HG03196 (cell line): ENCODE data around the gene FGD1.

Experiments used
- ATAC-seq: cut with Tn5 transposase; IDR thresholded peaks from one replicate; pipeline ENCODE4 v1.9.1; 2021; ENCODE audit not compliant: unreplicated experiment

FGD1 gene

DNA sequence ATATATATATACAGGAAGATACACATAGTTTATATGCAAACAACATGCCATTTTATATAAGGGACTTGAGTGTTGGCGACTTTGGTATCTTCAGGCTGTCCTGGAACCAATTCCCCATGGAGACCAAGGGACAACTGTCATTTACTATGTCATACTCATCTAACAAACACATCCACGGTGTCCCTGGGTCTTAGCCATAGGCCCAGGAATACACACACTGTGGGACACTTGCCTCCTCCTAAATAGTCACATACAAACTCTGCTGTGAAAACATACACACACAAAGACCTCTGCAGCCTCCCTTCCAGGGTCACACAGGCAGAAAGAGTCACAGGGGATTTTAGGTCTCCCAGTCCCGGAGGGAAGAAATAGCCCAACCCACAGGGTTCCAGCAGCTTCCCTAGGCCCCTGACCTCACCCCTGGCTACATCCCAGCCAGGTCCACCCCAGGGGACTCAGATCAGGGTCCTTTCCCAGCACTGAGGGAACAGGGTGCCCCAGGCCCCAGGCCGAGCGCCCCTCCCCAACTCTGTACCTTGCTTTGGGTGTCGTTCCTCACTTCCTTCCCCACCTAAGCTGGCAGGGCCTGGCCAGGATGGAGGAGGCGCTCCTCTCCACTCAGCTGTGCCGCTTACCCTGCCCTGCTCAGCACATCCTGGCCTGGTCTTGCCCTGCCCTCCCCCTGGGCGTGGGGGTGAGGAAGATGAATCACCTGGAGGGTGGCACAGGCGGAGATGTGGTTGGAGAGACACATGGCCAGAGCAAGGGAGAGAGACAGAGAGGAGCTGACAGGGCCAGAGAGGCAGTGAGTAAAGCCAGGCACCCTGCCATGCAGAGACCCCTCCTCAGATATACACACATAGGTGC, 21.8 kb downstream of the FGD1 start:
- ATAC-seq = no peak

DNA sequence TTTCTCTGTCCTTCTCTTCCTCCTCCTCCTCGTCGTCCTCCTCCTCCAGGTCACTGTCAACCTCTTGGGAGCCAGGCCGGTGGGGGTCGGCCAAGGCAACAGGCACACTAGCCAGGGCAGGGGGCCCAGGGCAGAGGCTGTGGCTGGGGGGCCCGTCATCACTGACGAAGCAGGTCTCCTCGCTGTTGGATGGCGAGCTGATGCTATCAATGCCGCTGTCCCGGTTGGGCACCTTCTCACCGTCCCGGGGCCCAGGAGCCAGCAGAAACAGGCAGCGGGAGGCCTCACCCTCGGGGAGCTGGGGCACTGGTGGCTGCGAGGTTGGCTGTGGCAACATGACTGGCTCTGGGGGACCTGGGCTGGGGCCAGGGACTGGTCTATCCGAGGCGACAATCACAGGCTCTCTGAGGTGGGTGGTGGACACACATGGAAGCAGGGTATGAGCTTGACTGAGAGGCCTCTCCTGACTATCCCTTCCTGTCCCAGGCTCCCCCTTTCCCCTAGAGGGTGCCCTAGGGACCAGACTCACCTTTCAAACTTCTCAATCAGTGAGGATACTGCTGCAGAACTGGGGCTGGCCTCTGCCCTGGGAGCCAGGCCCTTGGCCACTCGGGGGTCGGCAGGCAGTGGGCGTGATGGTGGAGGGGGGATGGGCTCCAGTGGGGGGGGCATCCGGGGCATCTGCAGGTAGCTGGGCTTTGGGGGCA, 25.8 kb downstream of the FGD1 start:
- ATAC-seq = no peak

DNA sequence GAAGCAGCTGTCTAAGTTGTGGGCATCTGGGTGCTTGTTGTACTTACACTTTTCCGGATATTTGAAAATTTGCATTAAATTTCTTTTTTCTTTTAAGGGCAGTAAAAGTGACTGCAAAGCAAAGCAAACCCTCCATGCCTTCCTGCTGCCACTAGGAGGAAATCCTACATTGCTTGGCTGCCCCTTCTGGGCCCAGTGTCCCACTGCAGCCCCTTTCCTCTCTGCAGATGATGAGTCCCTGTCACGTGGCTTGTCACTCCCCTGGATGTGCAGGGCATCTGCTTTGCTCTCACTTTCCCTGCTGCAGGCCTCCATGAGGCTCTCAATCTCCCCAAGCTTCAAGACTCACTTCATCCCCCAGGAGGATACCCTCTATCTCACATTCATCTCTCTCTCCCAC, 43.1 kb downstream of the FGD1 start:
- ATAC-seq = no peak

DNA sequence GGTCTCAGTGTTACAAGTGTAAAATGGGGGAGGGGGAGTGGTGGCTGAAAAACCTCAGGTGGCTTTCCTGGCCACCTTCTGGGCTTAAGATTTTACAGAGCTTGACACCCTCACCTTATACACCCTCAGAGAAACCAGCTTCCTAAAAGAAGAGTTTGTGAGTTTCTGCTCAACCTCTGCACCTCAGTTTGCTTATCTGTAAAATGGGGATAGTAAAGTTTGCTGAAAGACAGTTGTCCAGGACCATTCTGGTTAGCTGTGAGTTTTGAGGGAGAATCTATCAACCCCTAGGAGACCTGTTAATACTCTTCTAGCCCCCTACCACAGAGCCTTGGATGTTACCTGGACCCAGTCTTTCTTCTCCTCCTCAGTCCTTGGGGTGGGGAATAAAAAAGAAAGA, 46.1 kb downstream of the FGD1 start:
- ATAC-seq = no peak

DNA sequence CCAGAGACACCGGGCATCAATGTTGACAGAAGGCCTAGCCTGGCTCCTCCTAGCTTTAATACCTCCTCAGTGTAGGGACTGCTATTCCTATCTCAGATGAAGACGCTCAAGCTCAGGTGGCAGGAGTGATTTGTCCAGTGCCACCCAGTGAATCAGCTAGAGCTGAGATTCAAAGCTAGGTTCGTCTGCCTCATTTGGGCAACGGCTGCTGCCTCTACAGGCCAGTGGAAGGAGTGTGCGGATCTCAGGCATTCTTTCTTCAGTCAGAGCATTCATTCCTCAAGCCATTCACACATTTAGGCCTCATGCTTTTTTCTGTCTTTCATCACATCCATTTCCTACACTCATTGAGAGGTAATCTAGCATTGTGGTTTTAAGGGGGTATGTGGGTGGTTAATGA, 48.6 kb downstream of the FGD1 start:
- ATAC-seq = no peak

DNA sequence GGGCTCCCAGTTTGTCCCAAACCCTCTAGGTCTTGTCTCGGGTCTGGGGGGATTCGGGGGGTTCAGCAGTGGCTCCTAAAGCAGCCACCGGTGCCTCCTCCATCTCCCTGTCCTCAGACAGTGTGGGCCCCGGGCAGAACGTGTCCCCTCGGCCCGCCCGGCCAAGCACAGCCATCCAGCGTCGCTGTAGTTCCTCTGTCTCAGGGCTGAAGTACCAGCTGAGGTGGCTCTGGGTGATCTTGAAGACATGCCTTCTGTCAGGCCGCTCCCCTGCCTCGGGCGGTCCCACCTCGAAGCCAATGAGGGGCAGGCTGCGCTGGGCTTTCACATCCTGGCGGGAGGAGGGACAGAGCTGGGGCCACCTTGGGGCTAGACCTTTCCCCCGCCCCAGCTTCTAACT, 50.0 kb downstream of the FGD1 start:
- no peak for ATAC-seq

DNA sequence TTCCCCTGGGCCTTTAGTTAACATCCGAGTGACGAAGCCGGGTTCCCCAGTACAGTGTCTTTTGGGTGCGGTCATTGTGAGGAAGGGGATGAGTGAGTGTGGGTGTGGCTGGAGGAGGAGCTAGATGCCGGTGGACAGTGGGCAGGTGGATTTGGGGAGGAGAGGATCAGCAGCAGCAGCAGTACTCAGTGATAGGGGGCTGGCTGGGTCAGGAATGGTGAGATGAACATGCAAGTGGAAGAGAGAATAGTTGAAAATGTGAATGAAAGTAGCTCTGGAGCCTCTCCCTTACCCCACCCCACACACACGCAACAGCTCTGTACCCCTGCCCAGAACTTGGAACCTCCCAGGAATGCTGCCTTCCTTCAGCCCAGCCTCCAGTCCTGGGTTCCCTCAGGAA, 51.3 kb downstream of the FGD1 start:
- ATAC-seq = no peak

DNA sequence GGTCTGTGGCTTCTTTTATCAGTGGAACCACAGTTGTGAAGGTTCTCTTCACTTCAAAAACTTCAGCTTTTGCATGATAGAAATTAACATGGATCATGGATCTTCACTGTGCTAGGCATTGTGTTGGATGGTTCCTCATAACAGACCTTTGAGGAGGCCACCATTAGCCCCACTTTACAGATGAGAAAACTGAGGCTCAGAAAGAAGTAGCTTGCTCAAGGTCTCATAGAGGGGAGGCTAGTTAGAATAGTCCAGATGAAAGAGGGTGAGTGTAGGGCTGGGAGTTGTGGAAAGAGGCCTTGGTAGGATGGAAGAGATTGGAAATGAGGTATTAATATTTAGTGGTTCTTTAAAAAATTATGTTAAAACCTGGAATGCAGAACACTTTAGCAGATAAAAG, 53.2 kb downstream of the FGD1 start:
- ATAC-seq = no peak

DNA sequence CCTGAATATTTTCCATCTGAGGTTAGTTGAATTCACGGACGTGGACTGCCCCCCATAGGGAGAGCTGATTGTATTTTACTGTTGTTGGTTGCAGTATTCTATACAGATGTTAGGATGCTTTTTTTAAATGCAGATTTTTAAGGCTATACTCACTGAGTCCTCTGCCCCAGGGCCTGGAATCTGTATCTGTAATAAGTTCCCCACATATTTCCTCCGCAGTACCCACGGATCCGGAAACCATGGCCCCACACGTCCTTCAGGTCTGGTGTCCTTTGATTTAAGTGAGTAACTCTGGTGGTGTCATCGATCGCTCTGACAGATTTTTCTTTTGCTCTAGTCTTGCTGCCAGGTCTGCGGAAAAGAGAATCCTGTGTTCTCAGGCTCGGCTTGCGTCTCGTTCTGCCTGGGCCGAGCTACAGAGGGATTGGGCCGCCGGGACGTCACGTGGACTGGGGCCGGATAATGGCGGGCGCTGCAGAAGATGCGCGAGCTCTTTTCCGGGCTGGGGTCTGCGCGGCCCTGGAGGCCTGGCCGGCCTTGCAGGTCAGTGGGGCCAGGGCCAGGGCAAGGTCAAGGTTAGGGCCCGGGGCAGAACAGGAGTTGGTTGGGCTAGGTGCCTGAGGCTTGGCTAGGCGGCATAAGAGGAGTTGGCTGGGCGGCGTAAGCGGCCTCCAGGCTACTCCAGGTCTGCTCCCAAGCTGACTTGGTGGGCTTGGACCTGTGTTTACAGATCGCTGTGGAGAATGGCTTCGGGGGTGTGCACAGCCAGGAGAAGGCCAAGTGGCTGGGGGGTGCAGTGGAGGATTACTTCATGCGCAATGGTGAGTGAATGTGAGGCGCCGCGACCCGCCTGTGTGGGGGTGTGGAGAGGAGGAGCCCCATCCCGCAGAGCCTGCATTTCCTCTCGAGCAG, 55.8 kb downstream of the FGD1 start, which contains the start of gene TSR2:
Gene TSR2, plus strand, starts transcription at position 445 of the 912 bp plus-strand sequence. Its CDS starts 18 bp downstream, at position 463.
- peak; percentile 97 for ATAC-seq

DNA sequence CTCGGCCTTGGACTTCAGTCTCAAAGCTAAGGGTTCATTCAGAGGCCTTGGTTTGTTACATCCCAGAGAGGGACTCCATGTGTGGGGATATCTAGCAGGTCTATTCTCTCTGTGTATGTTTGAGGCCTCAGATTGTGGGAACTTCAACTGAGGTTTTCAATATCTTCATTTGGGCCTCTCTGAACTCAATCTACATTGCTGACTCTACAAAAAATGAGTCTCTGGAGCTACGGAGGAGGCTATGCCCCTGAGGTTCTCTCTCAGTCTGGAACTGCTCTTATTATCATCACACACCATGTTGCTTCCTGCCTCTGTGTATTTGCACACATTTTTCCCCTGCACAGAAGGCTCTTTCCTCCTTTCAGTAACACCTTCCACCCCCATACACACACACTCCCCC, 60.9 kb downstream of the FGD1 start:
- no peak for ATAC-seq

DNA sequence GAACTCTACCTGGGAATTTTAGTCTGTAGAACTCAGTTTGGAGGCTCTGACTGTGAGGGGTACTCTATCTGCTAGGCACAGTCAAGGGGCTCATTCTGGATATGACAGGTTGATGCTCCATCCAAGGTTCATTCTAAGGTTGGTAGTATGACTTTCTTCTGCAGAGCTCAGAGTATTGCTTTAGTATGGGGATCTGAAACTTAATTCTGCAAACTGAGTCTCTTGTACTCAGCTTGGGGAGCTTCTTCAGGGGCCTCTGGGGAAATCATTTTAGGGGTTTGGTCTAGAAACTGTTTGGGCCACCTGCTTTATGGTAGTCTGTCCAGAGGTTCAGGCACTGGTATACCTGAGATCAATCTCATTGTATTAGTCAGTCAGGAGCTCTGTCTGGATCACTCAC, 65.5 kb downstream of the FGD1 start:
- no peak for ATAC-seq

DNA sequence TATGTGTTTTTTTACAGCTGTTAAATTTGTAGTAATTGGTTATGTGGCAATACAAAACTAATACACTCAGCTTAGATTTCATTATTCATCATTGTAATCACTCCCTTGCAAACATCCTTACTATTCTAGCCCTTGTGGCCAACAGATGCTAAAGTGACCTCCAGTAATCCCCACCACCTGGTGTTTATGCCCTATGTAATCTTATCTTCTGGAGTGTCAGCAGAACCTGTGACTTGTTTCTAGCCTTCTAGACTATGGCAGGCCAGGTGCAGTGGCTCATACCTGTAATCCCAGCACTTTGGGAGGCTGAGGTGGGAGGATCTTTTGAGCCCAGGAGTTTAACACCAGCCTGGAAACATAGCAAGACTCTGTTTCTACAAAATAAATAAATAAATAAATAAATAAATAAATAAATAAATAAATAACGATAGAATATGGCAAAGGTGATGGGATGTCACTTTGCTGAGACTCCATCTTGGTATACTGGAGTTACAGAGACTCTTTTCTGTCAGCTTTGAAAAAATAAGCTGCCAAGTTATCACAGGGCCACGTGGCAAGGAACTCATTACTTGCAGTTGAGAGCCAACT, 68.1 kb downstream of the FGD1 start:
- no peak for ATAC-seq

DNA sequence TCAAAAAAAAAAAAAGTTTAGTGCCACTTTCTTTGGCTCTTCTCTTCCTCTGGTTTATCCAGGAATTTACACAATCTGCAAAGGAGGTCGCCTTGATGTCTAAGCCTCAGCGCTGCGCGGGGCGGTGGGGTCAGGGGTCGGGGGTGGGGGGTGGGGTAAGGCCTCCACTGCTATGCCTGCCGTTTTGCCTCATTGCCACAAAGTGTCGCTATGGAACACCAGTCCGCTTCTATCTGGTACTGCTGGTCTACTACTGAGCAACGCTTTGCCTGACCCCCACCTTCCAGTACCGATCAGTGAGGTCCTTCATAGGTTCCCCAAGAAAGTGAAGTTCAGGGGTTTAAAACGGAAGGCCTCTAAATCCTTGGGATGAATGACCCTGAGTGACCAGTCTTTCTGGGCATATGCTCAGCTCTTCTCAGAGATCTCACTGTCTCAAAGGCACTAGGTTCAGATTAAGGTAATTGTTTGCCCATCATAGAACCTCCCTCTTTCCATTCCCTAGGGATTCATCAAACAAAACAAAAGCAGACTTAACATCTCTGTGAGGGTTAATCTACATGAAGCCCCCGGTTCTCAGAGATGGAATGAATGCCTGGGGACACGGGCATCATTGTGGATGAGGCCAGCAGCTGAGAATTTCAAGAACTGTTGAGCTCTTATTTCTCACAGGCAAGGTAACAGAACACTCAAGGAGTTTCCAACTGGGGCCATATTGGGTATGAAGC, 72.7 kb downstream of the FGD1 start:
- ATAC-seq = no peak

DNA sequence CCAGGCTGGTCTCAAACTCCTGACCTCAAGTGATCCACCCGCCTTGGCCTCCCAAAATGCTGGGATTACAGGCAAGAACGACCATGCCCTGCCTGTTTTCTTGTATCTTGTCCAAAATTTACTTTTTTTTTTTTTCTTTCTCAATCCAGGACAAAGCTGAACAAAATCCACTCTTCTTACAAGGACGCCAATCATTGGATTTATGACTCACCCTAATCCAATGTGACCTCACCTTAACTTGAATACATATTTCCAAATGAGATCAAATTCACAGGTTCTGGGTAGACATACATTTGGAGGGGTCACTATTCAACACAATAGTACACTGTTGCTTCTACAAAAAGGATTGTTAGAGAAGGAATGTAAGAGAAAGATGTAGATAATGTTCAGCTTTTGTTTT, 73.9 kb downstream of the FGD1 start:
- ATAC-seq = no peak

DNA sequence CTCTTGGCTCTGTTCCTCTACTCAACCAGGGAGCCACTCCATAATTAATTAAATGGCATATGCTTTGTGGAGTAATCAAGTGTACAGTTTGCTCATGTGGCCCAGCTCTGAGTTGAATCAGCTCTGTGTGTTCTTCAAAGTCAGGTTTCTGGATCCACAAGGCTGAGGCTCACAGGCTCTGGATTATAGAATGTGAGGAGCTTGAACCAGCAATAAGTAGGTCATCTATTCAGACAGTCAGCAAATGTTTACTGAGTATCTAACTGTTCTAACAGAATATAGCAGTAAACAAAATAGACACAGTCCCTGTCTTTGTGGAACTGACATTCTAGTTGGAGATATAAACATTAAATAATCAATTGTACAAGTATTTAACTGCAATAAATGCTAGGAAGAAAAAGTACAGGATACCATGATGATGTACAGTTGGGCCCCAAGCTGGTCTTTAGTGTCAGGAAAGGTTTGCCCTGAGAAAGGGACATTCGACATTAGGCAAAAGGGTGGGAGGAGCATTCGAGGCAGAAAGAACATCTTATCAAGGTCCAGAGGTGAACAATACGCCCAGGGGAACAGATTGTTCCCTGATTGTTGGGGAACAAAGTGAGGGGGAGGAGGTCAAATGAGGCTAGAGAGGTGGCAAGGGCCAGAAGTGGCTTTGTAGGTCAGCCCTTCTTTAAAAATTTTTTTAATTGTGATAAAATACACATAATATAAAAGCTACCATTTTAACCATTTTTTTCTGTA, 76.3 kb downstream of the FGD1 start:
- ATAC-seq = no peak

DNA sequence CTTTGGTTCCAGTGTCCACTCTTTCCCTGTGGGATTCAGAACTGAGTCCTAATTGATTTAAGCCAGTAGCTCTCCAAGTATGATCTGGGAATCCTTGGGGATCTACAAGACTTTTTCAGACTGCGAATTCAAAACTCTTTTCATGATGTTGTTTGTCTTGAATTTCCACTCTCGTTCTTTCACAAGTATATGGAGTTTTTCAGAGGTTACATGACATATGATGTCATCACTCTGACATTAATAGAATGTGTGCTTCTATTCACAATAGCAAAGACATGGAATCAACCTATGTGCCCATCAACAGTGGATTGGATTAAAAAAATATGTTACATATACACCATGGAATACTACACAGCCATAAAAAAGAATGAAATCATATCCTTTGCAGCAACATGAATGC, 79.1 kb downstream of the FGD1 start:
- no peak for ATAC-seq

DNA sequence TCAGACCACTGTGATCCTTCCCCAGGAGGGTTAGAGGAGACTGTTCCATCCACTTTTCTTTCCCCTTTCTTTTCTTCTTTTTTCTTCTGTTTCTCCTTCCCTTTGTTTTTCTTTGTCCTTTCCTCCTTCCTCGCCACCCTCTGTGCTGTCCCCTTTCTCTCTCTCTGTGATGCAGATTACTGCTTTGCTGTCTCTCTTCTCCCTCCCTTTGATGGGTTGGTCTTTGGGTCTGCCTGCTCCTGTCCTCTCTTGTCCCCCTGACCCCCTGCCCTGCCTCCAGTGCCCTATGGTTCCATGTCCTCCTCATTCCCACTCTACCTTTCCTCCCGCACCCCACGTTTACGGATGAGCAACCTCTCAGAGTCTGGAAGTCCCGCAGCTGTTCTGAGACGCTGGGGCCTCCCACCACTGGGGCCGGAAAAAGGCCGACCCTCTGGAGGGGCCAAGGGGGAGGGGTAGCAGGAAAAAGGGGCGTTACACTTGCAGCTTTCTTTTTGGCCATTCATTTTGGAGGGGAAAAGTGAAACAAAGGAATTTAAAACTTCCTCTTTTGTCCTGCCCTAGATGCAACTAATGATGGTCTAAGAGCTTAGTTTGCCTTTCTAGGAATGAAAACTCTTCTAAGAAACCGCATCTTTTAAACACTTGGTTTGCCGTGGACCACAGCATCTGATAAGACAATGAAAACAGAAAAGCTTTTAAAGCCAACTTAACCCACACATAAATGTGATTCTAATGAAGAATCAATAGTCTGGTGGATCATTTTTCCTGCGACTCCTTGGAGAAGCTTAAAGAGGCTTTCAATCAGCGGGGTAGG, 80.3 kb downstream of the FGD1 start:
- ATAC-seq = no peak

DNA sequence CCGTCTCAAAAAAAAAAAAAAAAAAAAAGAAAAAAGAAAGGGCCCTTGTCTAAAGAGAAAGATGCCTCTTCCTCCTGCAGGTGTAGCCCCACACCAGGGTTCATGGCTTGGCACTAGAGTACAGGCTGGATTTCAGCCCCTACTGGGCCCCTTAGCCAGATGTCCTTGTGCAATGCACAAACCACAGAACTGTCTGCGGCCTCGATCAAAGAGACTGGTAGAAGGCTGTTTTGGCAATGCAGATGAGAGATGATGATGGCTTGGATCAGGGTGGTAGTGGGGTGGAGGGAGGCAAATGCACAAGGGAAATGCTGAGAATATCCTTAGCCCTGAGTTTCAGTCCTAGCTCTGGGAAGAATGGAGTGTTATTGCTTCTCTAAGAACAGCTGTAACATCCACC, 82.3 kb downstream of the FGD1 start:
- no peak for ATAC-seq

DNA sequence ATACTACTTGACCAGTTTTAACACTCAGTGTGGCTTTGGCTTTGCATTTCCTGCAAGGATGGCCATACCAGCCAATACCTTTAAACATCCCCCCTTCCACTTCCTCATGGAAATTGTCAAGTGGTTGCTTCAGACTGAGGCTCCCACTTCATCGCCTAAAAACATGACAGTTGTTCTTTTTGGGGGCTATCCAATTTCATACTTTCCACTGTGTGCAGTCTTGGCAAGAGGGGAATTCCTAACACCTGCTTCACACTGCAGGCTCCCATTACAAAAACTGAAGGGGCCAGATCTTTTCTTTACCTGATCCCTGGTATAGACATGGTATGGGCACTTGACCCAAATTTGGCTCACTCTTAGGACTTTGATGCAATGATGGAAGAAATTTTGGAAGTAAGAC, 84.3 kb downstream of the FGD1 start:
- ATAC-seq = no peak
